ENCODE measurements around the gene SEZ6.

Gene SEZ6

GRCh38 chr17:29010586-29010985, 4.8 kb upstream of the SEZ6 start:
- in situ Hi-C loops (cut with HindIII; ENCODE audit: low pct_ligation_motif_present, low pct_unique_long_range_greater_than_20kb, low sequenced_read_pairs), result no loop called here
- DNase-seq, result no peak

- no peak for DNase-seq
- in situ Hi-C loops (cut with HindIII; ENCODE audit: low pct_ligation_motif_present, low pct_unique_long_range_greater_than_20kb, low sequenced_read_pairs), result no loop called here
Observed at GRCh38 chr17:29010129-29010528, 4.3 kb upstream of the SEZ6 start.

GRCh38 chr17:29008591-29008990, 2.8 kb upstream of the SEZ6 start:
- in situ Hi-C loops (cut with HindIII; ENCODE audit: low pct_ligation_motif_present, low pct_unique_long_range_greater_than_20kb, low sequenced_read_pairs), result no loop called here
- DNase-seq, result no peak

GRCh38 chr17:29007860-29008455, 2.1 kb upstream of the SEZ6 start:
- DNase-seq, result peak; percentile 86
- in situ Hi-C loops (cut with HindIII; ENCODE audit: low pct_ligation_motif_present, low pct_unique_long_range_greater_than_20kb, low sequenced_read_pairs), result no loop called here

- in situ Hi-C loops (cut with HindIII; ENCODE audit: low pct_ligation_motif_present, low pct_unique_long_range_greater_than_20kb, low sequenced_read_pairs), result no loop called here
- no peak for DNase-seq
Observed at GRCh38 chr17:29007456-29007855, 1.6 kb upstream of the SEZ6 start.

- in situ Hi-C loops (cut with HindIII; ENCODE audit: low pct_ligation_motif_present, low pct_unique_long_range_greater_than_20kb, low sequenced_read_pairs), result no loop called here
Observed at GRCh38 chr17:29004081-29004692, 1.6 kb downstream of the SEZ6 start.

GRCh38 chr17:29003289-29003688, 2.5 kb downstream of the SEZ6 start:
- DNase-seq, result no peak
- in situ Hi-C loops (cut with HindIII; ENCODE audit: low pct_ligation_motif_present, low pct_unique_long_range_greater_than_20kb, low sequenced_read_pairs), result no loop called here

More at GRCh38 chr17:29004081-29004692, 1.6 kb downstream of the SEZ6 start:
- DNase-seq, result peak; percentile 40

- in situ Hi-C loops (cut with HindIII; ENCODE audit: low pct_ligation_motif_present, low pct_unique_long_range_greater_than_20kb, low sequenced_read_pairs), result no loop called here
- DNase-seq, result no peak
Observed at GRCh38 chr17:29002811-29003210, 3.0 kb downstream of the SEZ6 start.

- in situ Hi-C loops (cut with HindIII; ENCODE audit: low pct_ligation_motif_present, low pct_unique_long_range_greater_than_20kb, low sequenced_read_pairs), result no loop called here
- no peak for DNase-seq
Observed at GRCh38 chr17:29000973-29001372, 4.9 kb downstream of the SEZ6 start.

GRCh38 chr17:28999206-28999605, 6.6 kb downstream of the SEZ6 start:
- in situ Hi-C loops (cut with HindIII; ENCODE audit: low pct_ligation_motif_present, low pct_unique_long_range_greater_than_20kb, low sequenced_read_pairs), result no loop called here
- no peak for DNase-seq

GRCh38 chr17:28997806-28998205, 8.0 kb downstream of the SEZ6 start:
- in situ Hi-C loops (cut with HindIII; ENCODE audit: low pct_ligation_motif_present, low pct_unique_long_range_greater_than_20kb, low sequenced_read_pairs), result no loop called here
- no peak for DNase-seq

- in situ Hi-C loops (cut with HindIII; ENCODE audit: low pct_ligation_motif_present, low pct_unique_long_range_greater_than_20kb, low sequenced_read_pairs), result no loop called here
- no peak for DNase-seq
Observed at GRCh38 chr17:28996554-28997096, 9.2 kb downstream of the SEZ6 start.

GRCh38 chr17:28993645-28994426, 12.0 kb downstream of the SEZ6 start:
- DNase-seq, result no peak
- in situ Hi-C loops (cut with HindIII; ENCODE audit: low pct_ligation_motif_present, low pct_unique_long_range_greater_than_20kb, low sequenced_read_pairs), result no loop called here

GRCh38 chr17:28992625-28993600, 12.9 kb downstream of the SEZ6 start:
- in situ Hi-C loops (cut with HindIII; ENCODE audit: low pct_ligation_motif_present, low pct_unique_long_range_greater_than_20kb, low sequenced_read_pairs), result no loop called here
- peak; percentile 28 for DNase-seq

- in situ Hi-C loops (cut with HindIII; ENCODE audit: low pct_ligation_motif_present, low pct_unique_long_range_greater_than_20kb, low sequenced_read_pairs), result no loop called here
- no peak for DNase-seq
Observed at GRCh38 chr17:28992185-28992584, 13.6 kb downstream of the SEZ6 start.

- in situ Hi-C loops (cut with HindIII; ENCODE audit: low pct_ligation_motif_present, low pct_unique_long_range_greater_than_20kb, low sequenced_read_pairs), result no loop called here
- DNase-seq, result no peak
Observed at GRCh38 chr17:28991779-28992178, 14.1 kb downstream of the SEZ6 start.

GRCh38 chr17:28989028-28989427, 16.8 kb downstream of the SEZ6 start:
- in situ Hi-C loops (cut with HindIII; ENCODE audit: low pct_ligation_motif_present, low pct_unique_long_range_greater_than_20kb, low sequenced_read_pairs), result no loop called here
- DNase-seq, result no peak

GRCh38 chr17:28988475-28988874, 17.4 kb downstream of the SEZ6 start:
- DNase-seq, result no peak
- in situ Hi-C loops (cut with HindIII; ENCODE audit: low pct_ligation_motif_present, low pct_unique_long_range_greater_than_20kb, low sequenced_read_pairs), result no loop called here
